ENCODE data around the gene NET1.

Gene NET1

DNA sequence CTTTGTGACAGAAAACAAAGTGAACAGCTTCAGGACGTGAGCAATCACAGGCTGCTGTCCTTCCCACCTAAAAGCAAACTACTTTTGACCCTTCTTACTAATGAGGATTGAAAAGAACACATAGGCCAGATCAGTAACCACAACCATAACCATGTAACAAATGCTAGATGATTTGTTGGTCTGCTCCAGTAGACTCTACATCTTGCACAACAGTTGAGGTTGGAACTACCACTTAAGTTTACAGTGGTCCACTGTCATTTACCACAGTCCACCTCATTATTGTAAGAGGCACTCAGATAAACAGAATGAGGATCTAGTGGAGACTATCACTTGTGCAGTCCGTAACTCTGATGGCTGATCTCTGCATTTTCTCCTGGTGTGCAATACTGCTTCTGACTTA lies 27.8 kb downstream of the NET1 start:
- Histone ChIP-seq H3K4me3 (no peak overlapping the region), H3K9me3 (no peaks in the 10 kb centered on the region), H3K36me3 (replicated peaks) (peaks cover 9% of the 10 kb centered on the region; the same call in 1 of the 2 replicates), H3K27me3 (ENCODE audit: low read depth) (no peaks in the 10 kb centered on the region), H3K4me1 (no peaks in the 10 kb centered on the region; the same call in 1 of the 2 replicates)
- DNase-seq (ENCODE audit: low spot score in 2 of 2) = no peak
- in situ Hi-C loops (cut with MboI; ENCODE audit: low sequenced_read_pairs) = loop anchor here (5.0 kb wide), 1 partner anchor 182 kb away; no protein-coding TSS in a partner anchor

DNA sequence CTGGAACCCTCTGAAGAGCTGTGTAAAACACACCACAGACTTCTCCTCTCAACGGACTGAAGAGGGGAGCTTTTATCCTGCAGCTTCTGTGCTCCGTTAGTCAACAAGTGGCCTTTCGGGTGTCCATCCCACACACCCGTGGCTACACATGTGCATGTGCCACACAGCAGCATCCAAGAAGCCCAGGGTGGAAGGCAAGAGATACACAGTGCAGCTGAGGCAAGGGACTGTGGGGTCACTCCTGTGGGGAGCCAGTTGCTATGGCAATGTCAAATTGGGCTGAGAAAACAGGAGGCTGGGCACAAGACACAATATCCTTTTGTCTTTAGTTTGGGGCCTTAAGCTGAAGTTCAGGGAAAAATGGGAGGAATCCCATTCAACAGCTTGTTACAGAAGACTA lies 28.7 kb downstream of the NET1 start:
- in situ Hi-C loops (cut with MboI; ENCODE audit: low sequenced_read_pairs) = loop anchor here (5.0 kb wide), 1 partner anchor 181 kb away; no protein-coding TSS in a partner anchor

DNA sequence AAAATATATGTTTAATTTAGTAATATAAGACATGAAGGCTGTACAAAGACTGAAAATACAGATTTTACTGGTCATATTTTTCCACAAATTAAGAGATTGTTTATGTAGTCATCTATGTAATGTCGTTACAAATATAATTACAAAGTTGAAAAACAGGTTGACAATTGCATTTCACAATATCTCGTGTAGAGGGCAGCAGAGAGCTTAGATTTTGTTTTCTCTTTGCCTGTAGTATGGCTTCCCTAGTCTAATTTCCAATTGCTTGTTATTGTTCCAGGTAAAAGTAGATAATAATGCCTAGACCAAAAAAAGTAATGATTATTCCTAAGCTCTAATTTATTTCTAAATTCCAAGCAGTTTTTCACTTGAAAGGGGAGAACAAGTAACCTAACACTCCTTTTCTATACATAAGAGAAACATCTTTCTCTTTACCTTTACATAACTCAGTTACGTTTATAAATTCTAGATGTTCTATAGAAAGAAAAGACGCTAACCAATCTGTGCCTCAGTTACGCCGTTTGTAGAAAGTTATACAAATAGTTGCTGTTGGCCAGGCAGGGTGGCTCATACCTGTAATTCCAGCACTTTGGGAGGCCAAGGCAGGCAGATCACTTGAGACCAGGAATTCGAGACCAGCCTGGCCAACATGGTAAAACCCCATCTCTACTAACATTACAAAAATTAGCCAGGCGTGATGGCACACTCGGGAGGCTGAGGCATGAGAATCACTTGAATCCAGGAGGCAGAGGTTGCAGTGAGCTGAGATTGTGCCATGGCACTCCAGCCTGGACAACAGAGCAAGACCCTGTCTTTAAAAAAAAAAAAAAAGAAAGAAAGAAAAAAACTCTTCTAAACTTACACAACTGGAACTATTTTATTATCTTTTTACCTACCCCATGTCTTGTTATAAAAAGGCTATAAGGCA lies 30.0 kb downstream of the NET1 start:
- Histone ChIP-seq H3K27me3 (ENCODE audit: low read depth) (no peaks in the 10 kb centered on the region), H3K4me1 (peaks cover 9% of the 10 kb centered on the region), H3K36me3 (replicated peaks) (0 out of 2 replicates have a peak, but pooled peaks cover 6% of the 10 kb centered on the region), H3K9me3 (no peaks in the 10 kb centered on the region), H3K4me3 (no peak overlapping the region)
- peak; percentile 42 to 47 for DNase-seq (ENCODE audit: low spot score in 2 of 2)
- in situ Hi-C loops (cut with MboI; ENCODE audit: low sequenced_read_pairs) = loop anchor here (5.0 kb wide), 1 partner anchor 180 kb away; no protein-coding TSS in a partner anchor

More for the DNA sequence above, 28.7 kb downstream of the NET1 start:
- Histone ChIP-seq H3K9me3 (no peaks in the 10 kb centered on the region), H3K4me3 (no peak overlapping the region), H3K4me1 (peaks cover 1% of the 10 kb centered on the region), H3K27me3 (ENCODE audit: low read depth) (no peaks in the 10 kb centered on the region), H3K36me3 (replicated peaks) (0 out of 2 replicates have a peak, but pooled peaks cover 6% of the 10 kb centered on the region)
- DNase-seq (ENCODE audit: low spot score in 2 of 2) = no peak

DNA sequence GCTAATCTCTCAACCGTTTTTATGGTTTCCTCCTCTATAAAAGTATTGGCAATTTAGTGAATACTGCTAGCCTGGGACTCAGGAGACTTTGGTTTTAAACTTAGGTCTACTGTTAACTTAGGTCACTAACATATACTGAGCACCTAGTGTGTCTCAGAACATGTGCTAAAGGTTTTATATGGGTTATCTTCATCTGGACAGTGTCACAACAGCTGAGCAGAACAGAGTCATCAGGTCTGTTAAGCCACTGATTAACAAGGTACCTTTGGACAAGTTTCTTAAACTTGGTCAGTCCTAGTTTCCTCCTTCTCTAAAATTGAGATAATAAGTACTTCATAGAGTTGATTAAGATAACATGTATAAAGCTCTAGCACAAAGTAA lies 30.6 kb downstream of the NET1 start:
- Histone ChIP-seq H3K4me1 (peaks cover 11% of the 10 kb centered on the region), H3K27me3 (ENCODE audit: low read depth) (no peaks in the 10 kb centered on the region)
- in situ Hi-C loops (cut with MboI; ENCODE audit: low sequenced_read_pairs) = loop anchor here (5.0 kb wide), 1 partner anchor 179 kb away; no protein-coding TSS in a partner anchor

DNA sequence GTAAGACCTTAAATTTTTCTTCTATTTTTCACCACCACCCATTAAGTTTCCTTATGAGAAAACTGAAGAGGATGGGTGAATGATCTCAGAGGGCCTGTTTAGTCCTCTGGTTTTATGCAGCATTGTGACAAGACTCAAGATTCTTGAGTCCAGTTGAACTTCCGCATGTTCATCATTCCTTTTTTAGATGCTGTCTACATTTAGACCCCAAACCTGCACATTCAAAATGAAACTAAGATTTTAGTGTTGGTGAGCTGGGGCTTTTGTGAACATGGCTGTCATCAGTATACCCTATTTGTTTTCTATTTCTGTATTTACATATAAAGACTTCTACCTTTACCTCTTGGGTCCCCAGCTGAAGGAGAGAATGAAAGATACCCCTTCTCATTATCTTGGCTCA lies 31.1 kb downstream of the NET1 start:
- in situ Hi-C loops (cut with MboI; ENCODE audit: low sequenced_read_pairs) = loop anchor here (5.0 kb wide), 1 partner anchor 179 kb away; no protein-coding TSS in a partner anchor
- H3K4me3 ChIP-seq = no peak overlapping the region

More for the DNA sequence above, 30.6 kb downstream of the NET1 start:
- no peaks in the 10 kb centered on the region for H3K9me3 ChIP-seq
- 0 out of 2 replicates have a peak, but pooled peaks cover 3% of the 10 kb centered on the region for H3K36me3 ChIP-seq (replicated peaks)
- no peak for DNase-seq (ENCODE audit: low spot score in 2 of 2)
- no peak overlapping the region for H3K4me3 ChIP-seq

DNA sequence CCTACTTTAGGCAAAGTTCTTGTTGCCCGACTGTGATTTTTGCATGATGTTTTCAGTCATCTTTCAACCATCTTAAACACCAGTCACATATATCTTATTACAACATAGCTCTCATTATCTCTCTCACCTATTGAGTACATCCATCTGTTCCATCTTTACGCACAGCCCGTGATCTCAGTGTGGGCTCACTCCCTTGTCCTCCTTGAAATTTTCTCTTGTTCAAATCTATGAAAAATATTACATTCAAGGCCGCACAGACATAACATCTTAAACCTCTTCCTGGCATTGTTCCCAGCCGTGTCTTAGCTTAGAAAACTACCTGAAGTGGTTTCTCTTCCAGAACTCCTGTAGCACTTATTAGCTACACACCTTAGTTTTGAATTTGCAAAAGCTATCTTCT lies 32.6 kb downstream of the NET1 start:
- DNase-seq (ENCODE audit: low spot score in 2 of 2) = no peak
- H3K4me1 ChIP-seq = peaks cover 18% of the 10 kb centered on the region

More for the DNA sequence above, 31.1 kb downstream of the NET1 start:
- no peaks in the 10 kb centered on the region for H3K27me3 ChIP-seq (ENCODE audit: low read depth)
- H3K4me1 ChIP-seq = peaks cover 11% of the 10 kb centered on the region
- H3K9me3 ChIP-seq = no peaks in the 10 kb centered on the region
- 0 out of 2 replicates have a peak, but pooled peaks cover 3% of the 10 kb centered on the region for H3K36me3 ChIP-seq (replicated peaks)
- DNase-seq (ENCODE audit: low spot score in 2 of 2) = no peak

DNA sequence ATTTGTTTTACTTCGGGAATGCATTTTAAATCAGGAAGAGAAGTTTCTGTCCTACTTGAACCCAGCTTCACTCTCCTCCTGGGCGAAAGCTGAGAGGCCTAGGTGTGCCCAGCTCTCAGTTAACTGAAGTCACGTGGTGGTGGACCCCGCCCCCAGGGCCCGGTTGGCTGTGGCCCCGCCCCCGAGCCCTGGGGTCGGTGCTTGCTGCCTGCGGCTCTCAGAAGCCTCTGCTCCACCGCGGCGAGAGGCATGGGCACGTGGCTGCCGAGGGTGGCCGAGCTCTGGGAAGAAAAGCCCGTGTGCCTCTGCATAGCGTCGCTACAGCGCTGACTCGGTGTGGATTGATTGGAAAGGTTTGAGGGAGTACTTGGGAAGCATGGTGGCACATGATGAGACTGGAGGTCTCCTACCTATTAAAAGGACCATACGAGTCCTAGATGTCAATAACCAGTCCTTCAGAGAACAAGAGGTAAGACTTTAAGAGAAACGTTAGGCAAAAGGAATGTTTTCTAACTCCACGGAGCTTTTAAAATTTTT lies 34.1 kb downstream of the NET1 start:
- peak; percentile 83 to 95 for DNase-seq (ENCODE audit: low spot score in 2 of 2)
- in situ Hi-C loops (cut with MboI; ENCODE audit: low sequenced_read_pairs) = no loop called here
- Histone ChIP-seq H3K36me3 (replicated peaks) (0 out of 2 replicates have a peak, but pooled peaks cover 7% of the 10 kb centered on the region), H3K4me3 (peak overlapping the region; percentile 19), H3K9me3 (no peaks in the 10 kb centered on the region), H3K4me1 (peaks cover 30% of the 10 kb centered on the region), H3K27me3 (ENCODE audit: low read depth) (no peaks in the 10 kb centered on the region)

More for the DNA sequence above, 32.6 kb downstream of the NET1 start:
- Histone ChIP-seq H3K4me3 (no peak overlapping the region), H3K36me3 (replicated peaks) (0 out of 2 replicates have a peak, but pooled peaks cover 6% of the 10 kb centered on the region), H3K27me3 (ENCODE audit: low read depth) (no peaks in the 10 kb centered on the region), H3K9me3 (no peaks in the 10 kb centered on the region)
- in situ Hi-C loops (cut with MboI; ENCODE audit: low sequenced_read_pairs) = no loop called here

DNA sequence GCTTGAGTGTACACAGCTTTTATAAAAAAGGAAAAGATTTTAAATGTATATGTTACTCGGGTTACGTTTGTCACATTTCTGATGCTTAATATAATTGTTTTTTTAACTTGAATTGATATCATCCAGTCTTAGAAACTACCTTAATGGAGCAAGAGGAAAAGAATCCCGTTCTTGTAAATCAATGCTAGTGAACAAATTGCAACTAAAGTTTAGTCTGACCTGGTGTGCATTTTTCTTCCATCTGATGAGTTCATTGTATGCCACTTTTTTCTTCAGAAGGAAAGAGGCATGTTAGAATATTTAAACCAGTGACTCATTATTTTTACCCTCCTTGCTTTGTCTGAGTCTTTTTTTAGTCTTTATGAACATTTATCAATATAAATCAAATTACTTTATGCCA lies 34.7 kb downstream of the NET1 start:
- no peak for DNase-seq (ENCODE audit: low spot score in 2 of 2)
- peaks cover 8% of the 10 kb centered on the region; the same call in 1 of the 2 replicates for H3K36me3 ChIP-seq (replicated peaks)
- peaks cover 31% of the 10 kb centered on the region for H3K4me1 ChIP-seq
- H3K4me3 ChIP-seq = peak overlapping the region; percentile 19
- H3K9me3 ChIP-seq = no peaks in the 10 kb centered on the region
- no peaks in the 10 kb centered on the region for H3K27me3 ChIP-seq (ENCODE audit: low read depth)
- in situ Hi-C loops (cut with MboI; ENCODE audit: low sequenced_read_pairs) = no loop called here

DNA sequence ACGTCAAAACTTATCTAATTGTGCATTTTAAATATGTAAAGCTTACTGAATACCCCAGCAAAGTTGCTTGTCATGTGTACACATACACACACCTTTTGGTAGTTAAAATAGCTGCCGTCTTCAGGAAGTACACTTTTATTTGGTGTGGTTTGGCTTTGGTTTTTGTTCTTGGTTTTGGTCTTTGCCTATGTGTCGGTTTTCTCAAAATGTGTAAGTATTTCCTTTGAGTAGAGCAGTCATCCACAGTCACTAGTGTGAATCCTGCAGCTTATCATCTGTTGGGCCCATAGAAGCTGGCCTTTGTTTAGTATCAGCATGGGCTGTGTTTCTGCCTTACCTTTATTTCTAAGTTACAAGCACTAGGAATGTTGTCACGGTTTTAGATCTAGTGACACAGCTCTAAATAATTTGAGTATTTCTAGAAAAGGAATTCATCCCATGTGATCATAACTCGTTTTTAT lies 35.3 kb downstream of the NET1 start:
- H3K4me3 ChIP-seq = peak overlapping the region; percentile 3; the same call in 1 of the 2 replicates
- no peaks in the 10 kb centered on the region for H3K27me3 ChIP-seq (ENCODE audit: low read depth)
- peaks cover 14% of the 10 kb centered on the region for H3K36me3 ChIP-seq (replicated peaks)
- in situ Hi-C loops (cut with MboI; ENCODE audit: low sequenced_read_pairs) = no loop called here
- H3K9me3 ChIP-seq = no peaks in the 10 kb centered on the region
- peaks cover 31% of the 10 kb centered on the region for H3K4me1 ChIP-seq
- no peak for DNase-seq (ENCODE audit: low spot score in 2 of 2)

DNA sequence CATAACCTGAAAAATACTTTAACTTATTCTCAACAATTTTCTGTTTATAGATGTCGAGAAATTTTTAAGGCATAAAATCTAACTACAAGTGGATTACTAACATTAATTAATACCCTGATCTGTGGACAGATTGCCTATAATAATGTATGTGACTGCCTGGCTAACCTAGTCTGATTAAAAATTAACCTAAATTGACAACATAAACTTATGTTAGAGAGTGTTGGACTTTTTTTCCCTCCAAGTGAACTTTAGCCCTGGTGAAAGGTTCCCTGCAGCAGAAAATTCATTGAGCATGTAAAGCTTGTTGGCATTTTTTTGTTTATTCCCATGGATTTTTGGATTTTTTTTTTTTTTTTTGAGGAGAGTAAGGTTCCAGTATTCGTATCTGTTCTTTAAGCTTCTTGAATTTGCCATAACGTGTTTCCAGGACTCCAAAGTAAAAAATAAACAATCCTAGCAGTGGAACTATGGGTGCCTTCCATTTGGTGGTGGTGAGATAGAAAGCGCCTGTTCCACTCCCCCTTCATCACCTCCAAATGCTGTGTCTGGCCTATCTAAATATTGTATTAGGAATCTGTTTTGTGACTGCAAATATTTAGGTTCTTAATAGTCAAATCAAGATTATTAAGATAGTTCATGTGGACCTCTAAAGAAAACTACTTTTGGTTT lies 36.1 kb downstream of the NET1 start:
- Histone ChIP-seq H3K4me1 (peaks cover 31% of the 10 kb centered on the region), H3K27me3 (ENCODE audit: low read depth) (no peaks in the 10 kb centered on the region), H3K4me3 (no peak overlapping the region), H3K9me3 (no peaks in the 10 kb centered on the region), H3K36me3 (replicated peaks) (peaks cover 22% of the 10 kb centered on the region)
- no peak for DNase-seq (ENCODE audit: low spot score in 2 of 2)
- in situ Hi-C loops (cut with MboI; ENCODE audit: low sequenced_read_pairs) = no loop called here

DNA sequence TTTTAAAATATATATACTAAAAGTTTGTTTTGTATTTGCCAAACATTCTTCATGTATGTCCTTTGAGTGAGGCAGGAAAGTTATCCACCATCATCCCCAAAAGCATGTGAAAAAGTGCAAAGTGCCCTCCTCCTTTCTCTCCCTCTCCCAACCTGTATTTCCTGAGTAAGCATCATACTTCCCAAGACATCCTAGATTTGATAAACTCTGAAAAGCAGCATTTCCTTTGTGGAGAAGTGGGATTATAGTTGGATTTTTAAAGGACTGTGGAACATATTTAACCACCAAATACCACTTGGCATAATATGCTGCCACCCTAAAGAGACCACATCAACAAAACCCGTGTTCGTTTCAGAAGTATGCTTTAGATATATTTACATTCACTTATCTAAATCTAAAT lies 36.9 kb downstream of the NET1 start:
- Histone ChIP-seq H3K4me1 (peaks cover 31% of the 10 kb centered on the region), H3K36me3 (replicated peaks) (peaks cover 29% of the 10 kb centered on the region), H3K4me3 (no peak overlapping the region), H3K9me3 (no peaks in the 10 kb centered on the region), H3K27me3 (ENCODE audit: low read depth) (no peaks in the 10 kb centered on the region)
- DNase-seq (ENCODE audit: low spot score in 2 of 2) = no peak
- in situ Hi-C loops (cut with MboI; ENCODE audit: low sequenced_read_pairs) = no loop called here

DNA sequence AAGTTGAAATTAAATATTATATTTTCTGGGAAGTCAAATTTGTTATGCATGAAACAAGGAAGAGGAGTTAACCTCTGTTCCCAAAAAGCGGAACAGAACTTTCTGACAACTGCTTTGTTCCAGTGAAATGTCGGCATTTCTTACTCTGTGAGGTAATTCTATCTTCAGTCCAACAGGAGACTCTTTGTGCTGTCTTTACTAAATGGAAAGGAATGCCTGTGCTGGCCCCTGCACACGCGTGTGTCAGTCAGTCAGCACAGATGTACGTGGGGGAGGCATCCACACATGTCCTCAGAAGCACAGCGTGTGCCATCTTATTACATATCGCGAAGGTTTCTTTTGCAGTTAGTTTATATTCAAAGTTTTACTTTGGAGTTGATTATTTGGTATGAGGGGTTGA lies 37.5 kb downstream of the NET1 start:
- Histone ChIP-seq H3K9me3 (no peaks in the 10 kb centered on the region), H3K4me3 (no peak overlapping the region), H3K27me3 (ENCODE audit: low read depth) (no peaks in the 10 kb centered on the region), H3K36me3 (replicated peaks) (peaks cover 33% of the 10 kb centered on the region), H3K4me1 (peaks cover 31% of the 10 kb centered on the region)
- DNase-seq (ENCODE audit: low spot score in 2 of 2) = no peak
- in situ Hi-C loops (cut with MboI; ENCODE audit: low sequenced_read_pairs) = no loop called here

DNA sequence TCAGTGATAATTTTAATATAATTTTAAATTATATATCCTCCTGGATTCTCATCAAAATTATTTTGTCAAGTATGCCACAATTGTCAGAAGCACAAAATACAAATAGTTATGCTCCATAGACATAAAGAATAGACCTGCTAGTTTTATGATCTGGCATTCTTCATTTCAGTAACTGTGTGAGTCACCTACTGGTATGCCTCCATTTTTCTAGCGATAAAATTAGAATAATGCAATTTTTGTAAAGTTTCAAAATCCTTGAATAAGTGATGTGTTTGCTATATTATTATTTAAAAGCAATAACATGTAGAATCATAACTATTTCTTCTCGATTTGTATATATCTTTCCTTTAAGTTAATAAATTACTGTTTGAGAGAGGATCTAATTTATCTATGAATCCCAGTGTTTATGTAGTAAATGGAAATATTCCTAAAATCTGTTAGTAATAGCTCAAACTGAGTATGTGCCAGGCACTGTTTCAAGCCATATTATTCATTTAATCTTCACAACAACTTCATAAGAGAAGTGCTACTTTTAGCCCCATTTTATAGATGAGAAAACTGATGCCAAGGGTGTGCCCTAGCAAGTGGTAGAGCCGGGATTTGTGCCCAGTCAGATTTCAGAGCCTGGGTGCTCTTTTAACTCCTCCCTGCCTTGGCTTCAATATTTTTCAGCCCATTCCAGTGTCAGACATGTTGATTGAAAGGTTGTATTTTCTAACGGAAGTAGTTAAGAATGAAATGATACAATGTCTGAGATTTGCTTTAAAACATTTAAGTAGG lies 38.4 kb downstream of the NET1 start:
- Histone ChIP-seq H3K9me3 (no peaks in the 10 kb centered on the region), H3K4me3 (no peak overlapping the region), H3K27me3 (ENCODE audit: low read depth) (no peaks in the 10 kb centered on the region), H3K4me1 (peaks cover 31% of the 10 kb centered on the region), H3K36me3 (replicated peaks) (peaks cover 43% of the 10 kb centered on the region)
- in situ Hi-C loops (cut with MboI; ENCODE audit: low sequenced_read_pairs) = no loop called here
- DNase-seq (ENCODE audit: low spot score in 2 of 2) = no peak

Data from HAP-1 (cell line).